ENCODE data around the gene ZNF263. TPM values are rescaled to one million over a fixed set of nuclear protein-coding genes. Genes with fewer than 3 reads are reported as not detected.

ZNF263 gene
- polyA plus RNA-seq, 1 of the 3 experiments (the other 2 are of a cell fraction), result 13.7 TPM

DNA sequence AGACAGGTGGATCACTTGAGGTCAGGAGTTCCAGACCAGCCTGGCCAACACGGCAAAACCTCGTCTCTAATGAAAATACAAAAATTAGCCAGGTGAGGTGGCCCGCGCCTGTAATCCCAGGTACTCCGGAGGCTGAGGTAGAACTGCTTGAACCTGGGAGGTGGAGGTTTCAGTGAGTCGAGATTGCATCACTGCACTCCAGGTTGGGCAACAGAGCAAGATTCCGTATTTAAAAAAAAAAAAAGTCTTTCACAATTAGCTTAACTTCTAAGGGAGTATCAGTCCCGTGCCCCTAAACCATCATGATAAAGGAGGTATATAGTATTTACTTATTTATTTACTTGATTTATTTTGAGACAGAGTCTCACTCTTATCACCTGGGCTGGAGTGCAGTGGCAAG lies 23.5 kb upstream of the ZNF263 start:
- no peak for DNase-seq
- POLR2A ChIA-PET, result no interaction called here
- Histone ChIP-seq H3K9ac (no peak overlapping the region), H3K9me3 (no peaks in the 10 kb centered on the region), H4K20me1 (ENCODE audit: insufficient read depth) (no peaks in the 10 kb centered on the region), H3K27me3 (ENCODE audit: insufficient read depth) (peaks cover 19% of the 10 kb centered on the region; the same call in 1 of the 2 replicates), H3K79me2 (ENCODE audit: insufficient read depth) (no peaks in the 10 kb centered on the region), H3K27ac (ENCODE audit: low read depth in 2 of 2, low read length in 1 of 2) (no peak overlapping the region), H3K4me3 (ENCODE audit: low read depth in 2 of 2, low read length in 1 of 2) (no peak overlapping the region), H3K4me1 (ENCODE audit: control insufficient read depth in 1 of 2, insufficient read depth in 2 of 2, low read depth in 1 of 2, low read length in 1 of 2) (peaks cover 0 to 2% of the 10 kb centered on the region in 2 experiments; a peak in 1 of 4 replicates), H3F3A (replicated peaks; ENCODE audit: insufficient read depth) (peaks cover 9% of the 10 kb centered on the region), H2AFZ (ENCODE audit: low read depth) (no peak overlapping the region), H3K4me2 (no peak overlapping the region), H3K36me3 (replicated peaks in 1 of 2; ENCODE audit: control insufficient read depth in 1 of 2, insufficient read depth in 2 of 2, low read length in 1 of 2) (no peaks in the 10 kb centered on the region), H3K9me2 (no peaks in the 10 kb centered on the region)
- CTCF ChIA-PET, result no interaction called here
- TF ChIP-seq NFIC (IDR thresholded peaks at IDR 0.05; ENCODE audit: borderline replicate concordance) (no peak), CHD2 (IDR thresholded peaks at IDR 0.05; ENCODE audit: low read length, partially characterized antibody) (no peak), RCOR1 (IDR thresholded peaks at IDR 0.05; ENCODE audit: low read length) (no peak), SMC3 (IDR thresholded peaks at IDR 0.05; ENCODE audit: low read depth, low read length) (no peak), YY1 (IDR thresholded peaks at IDR 0.05; ENCODE audit: low read depth) (no peak), GABPA (IDR thresholded peaks at IDR 0.05; ENCODE audit: low read depth) (no peak), RFX5 (IDR thresholded peaks at IDR 0.05; ENCODE audit: low read length) (no peak), JUND (IDR thresholded peaks at IDR 0.05) (no peak), SIN3A (IDR thresholded peaks at IDR 0.05; ENCODE audit: borderline replicate concordance, low read depth, low read length) (no peak), RAD21 (IDR thresholded peaks at IDR 0.05; ENCODE audit: low read length) (no peak), ELF1 (IDR thresholded peaks at IDR 0.05) (no peak)
- TF ChIP-seq, protein P1, sequence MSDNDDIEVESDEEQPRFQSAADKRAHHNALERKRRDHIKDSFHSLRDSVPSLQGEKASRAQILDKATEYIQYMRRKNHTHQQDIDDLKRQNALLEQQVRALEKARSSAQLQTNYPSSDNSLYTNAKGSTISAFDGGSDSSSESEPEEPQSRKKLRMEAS (IDR thresholded peaks at IDR 0.05; ENCODE audit: low read depth), result no peak
- TF ChIP-seq, protein P2, sequence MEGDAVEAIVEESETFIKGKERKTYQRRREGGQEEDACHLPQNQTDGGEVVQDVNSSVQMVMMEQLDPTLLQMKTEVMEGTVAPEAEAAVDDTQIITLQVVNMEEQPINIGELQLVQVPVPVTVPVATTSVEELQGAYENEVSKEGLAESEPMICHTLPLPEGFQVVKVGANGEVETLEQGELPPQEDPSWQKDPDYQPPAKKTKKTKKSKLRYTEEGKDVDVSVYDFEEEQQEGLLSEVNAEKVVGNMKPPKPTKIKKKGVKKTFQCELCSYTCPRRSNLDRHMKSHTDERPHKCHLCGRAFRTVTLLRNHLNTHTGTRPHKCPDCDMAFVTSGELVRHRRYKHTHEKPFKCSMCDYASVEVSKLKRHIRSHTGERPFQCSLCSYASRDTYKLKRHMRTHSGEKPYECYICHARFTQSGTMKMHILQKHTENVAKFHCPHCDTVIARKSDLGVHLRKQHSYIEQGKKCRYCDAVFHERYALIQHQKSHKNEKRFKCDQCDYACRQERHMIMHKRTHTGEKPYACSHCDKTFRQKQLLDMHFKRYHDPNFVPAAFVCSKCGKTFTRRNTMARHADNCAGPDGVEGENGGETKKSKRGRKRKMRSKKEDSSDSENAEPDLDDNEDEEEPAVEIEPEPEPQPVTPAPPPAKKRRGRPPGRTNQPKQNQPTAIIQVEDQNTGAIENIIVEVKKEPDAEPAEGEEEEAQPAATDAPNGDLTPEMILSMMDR (IDR thresholded peaks at IDR 0.05), result no peak
- TF ChIP-seq, protein P3, sequence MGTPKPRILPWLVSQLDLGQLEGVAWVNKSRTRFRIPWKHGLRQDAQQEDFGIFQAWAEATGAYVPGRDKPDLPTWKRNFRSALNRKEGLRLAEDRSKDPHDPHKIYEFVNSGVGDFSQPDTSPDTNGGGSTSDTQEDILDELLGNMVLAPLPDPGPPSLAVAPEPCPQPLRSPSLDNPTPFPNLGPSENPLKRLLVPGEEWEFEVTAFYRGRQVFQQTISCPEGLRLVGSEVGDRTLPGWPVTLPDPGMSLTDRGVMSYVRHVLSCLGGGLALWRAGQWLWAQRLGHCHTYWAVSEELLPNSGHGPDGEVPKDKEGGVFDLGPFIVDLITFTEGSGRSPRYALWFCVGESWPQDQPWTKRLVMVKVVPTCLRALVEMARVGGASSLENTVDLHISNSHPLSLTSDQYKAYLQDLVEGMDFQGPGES (IDR thresholded peaks at IDR 0.05; ENCODE audit: low read depth, low read length), result no peak
- WGBS (ENCODE audit: low lambda C conversion rate), result 46% methylated on average over 8 of the region's 8 CpGs

DNA sequence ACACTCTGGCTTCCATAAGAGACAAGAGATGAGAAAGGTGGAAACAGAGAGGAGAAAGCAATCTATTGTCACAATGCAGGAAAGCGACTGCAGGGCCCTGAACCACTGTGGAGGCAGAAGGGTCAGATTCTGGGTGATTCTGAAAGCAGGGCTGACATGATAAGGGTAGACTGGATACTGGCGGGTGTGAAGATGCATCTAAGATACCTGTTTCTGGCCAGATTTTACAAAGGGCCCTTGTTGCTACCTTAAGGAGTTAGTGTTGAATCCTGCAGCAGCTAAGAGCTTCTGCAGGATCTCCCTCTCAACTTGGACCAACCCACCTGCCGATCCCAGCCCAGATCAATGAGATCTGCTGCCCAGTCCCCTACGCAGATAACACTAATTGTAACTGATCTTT lies 20.8 kb upstream of the ZNF263 start:
- CTCF ChIA-PET, result no interaction called here
- DNase-seq, result no peak

More for the DNA sequence above, 20.8 kb upstream of the ZNF263 start:
- POLR2A ChIA-PET, result no interaction called here
- no peak overlapping the region for H3K27ac ChIP-seq (ENCODE audit: low read depth in 2 of 2, low read length in 1 of 2)
- no peaks in the 10 kb centered on the region for H3K36me3 ChIP-seq (replicated peaks in 1 of 2; ENCODE audit: control insufficient read depth in 1 of 2, insufficient read depth in 2 of 2, low read length in 1 of 2)
- TF ChIP-seq, protein P2 (IDR thresholded peaks at IDR 0.05), result no peak
- TF ChIP-seq RXRA (IDR thresholded peaks at IDR 0.05; ENCODE audit: borderline replicate concordance, low read depth), result no peak
- TF ChIP-seq GATA2 (CRISPR knock-in tag; IDR thresholded peaks at IDR 0.05), result no peak
- TF ChIP-seq NFIC (IDR thresholded peaks at IDR 0.05; ENCODE audit: borderline replicate concordance), result no peak
- H3K4me3 ChIP-seq (ENCODE audit: low read depth in 2 of 2, low read length in 1 of 2), result no peak overlapping the region
- no peaks in the 10 kb centered on the region for H3K9me3 ChIP-seq
- H2AFZ ChIP-seq (ENCODE audit: low read depth), result no peak overlapping the region
- H4K20me1 ChIP-seq (ENCODE audit: insufficient read depth), result no peaks in the 10 kb centered on the region
- no peak overlapping the region for H3K4me2 ChIP-seq
- peaks cover 0 to 5% of the 10 kb centered on the region in 2 experiments; a peak in 1 of 4 replicates for H3K4me1 ChIP-seq (ENCODE audit: control insufficient read depth in 1 of 2, insufficient read depth in 2 of 2, low read depth in 1 of 2, low read length in 1 of 2)
- peaks cover 9% of the 10 kb centered on the region for H3F3A ChIP-seq (replicated peaks; ENCODE audit: insufficient read depth)
- H3K9ac ChIP-seq, result no peak overlapping the region
- H3K27me3 ChIP-seq (ENCODE audit: insufficient read depth), result peaks cover 5% of the 10 kb centered on the region; the same call in 1 of the 2 replicates
- H3K9me2 ChIP-seq, result no peaks in the 10 kb centered on the region
- 53% methylated on average over 2 of the region's 4 CpGs for WGBS (ENCODE audit: low lambda C conversion rate)
- no peaks in the 10 kb centered on the region for H3K79me2 ChIP-seq (ENCODE audit: insufficient read depth)

Data from SK-N-SH (cell line).